OCI-LY1 (cell line): ENCODE measurements around the gene KDM2A.

Experiments used
- H2AFZ ChIP-seq: fragments of 200-600 bp; sonication (generic), shearing (Covaris generic); 2 replicates; pipeline ENCODE4 v1.6.0; 2014; ENCODE audit warnings: antibody characterized with exemption, mild to moderate bottlenecking, low read length
- H3F3A ChIP-seq: fragments of 200-600 bp; sonication (generic), shearing (Covaris generic); 2 replicates; pipeline ENCODE4 v1.6.0; 2014; ENCODE audit warnings: mild to moderate bottlenecking, antibody characterized with exemption, low read length, moderate library complexity; ENCODE audit not compliant: insufficient read depth
- H3K27ac ChIP-seq: fragments of 200-600 bp; sonication (generic); 2 replicates; pipeline ENCODE4 v1.5.1; 2014; ENCODE audit warnings: low read length, mixed run types, mild to moderate bottlenecking, low read depth; ENCODE audit not compliant: poor library complexity, severe bottlenecking
- H3K27me3 ChIP-seq: fragments of 200-600 bp; sonication (generic); 2 replicates; pipeline ENCODE4 v1.6.0; 2014; ENCODE audit warnings: antibody characterized with exemption, mild to moderate bottlenecking, low read length, moderate library complexity; ENCODE audit not compliant: insufficient read depth
- H3K36me3 ChIP-seq: fragments of 200-600 bp; sonication (generic); 2 replicates; pipeline ENCODE4 v1.6.1; 2014; ENCODE audit warnings: mild to moderate bottlenecking, antibody characterized with exemption, low read length, moderate library complexity, mixed read lengths; ENCODE audit not compliant: insufficient read depth
- H3K4me1 ChIP-seq: fragments of 200-600 bp; sonication (generic); 2 replicates; pipeline ENCODE4 v1.5.1; 2014; ENCODE audit warnings: mild to moderate bottlenecking, low read length, moderate library complexity; ENCODE audit not compliant: insufficient read depth, severe bottlenecking
- H3K4me2 ChIP-seq: fragments of 200-600 bp; sonication (generic), shearing (Covaris generic); 2 replicates; pipeline ENCODE4 v1.6.1; 2014; ENCODE audit warnings: low read length
- H3K4me3 ChIP-seq: fragments of 200-600 bp; sonication (generic); 2 replicates; pipeline ENCODE4 v1.5.1; 2014; ENCODE audit warnings: low read length, low read depth, mild to moderate bottlenecking, mixed read lengths; ENCODE audit not compliant: poor library complexity, severe bottlenecking
- H3K79me2 ChIP-seq: fragments of 200-600 bp; shearing (Covaris generic); 2 replicates; pipeline ENCODE4 v1.6.1; 2016; ENCODE audit warnings: mixed run types, low read length, mixed read lengths; ENCODE audit not compliant: insufficient read depth
- H3K9ac ChIP-seq: fragments of 200-600 bp; sonication (generic), shearing (Covaris generic); 2 replicates; pipeline ENCODE4 v1.6.1; 2014; ENCODE audit warnings: mild to moderate bottlenecking, low read length, mixed read lengths
- H3K9me2 ChIP-seq: fragments of 200-600 bp; sonication (generic), shearing (Covaris generic); 2 replicates; pipeline ENCODE4 v1.6.1; 2014; ENCODE audit warnings: low read depth, mild to moderate bottlenecking, low read length, mixed read lengths
- H3K9me3 ChIP-seq: fragments of 200-600 bp; shearing (Covaris generic); 2 replicates; pipeline ENCODE4 v1.6.1; 2014; ENCODE audit warnings: low read length, mixed read lengths
- H4K20me1 ChIP-seq: fragments of 200-600 bp; sonication (generic), shearing (Covaris generic); 2 replicates; pipeline ENCODE4 v1.6.0; 2016; ENCODE audit warnings: mild to moderate bottlenecking, low read length; ENCODE audit not compliant: insufficient read depth
- CTCF ChIP-seq: fragments of 200-600 bp; sonication (generic), shearing (Covaris generic); IDR thresholded peaks from 2 replicates; pipeline ENCODE4 v1.5.1; 2017; ENCODE audit warnings: mild to moderate bottlenecking, antibody characterized with exemption, low read length, moderate library complexity, mixed read lengths
- EZH2 ChIP-seq: fragments of 200-600 bp; sonication (generic), shearing (Covaris generic); IDR thresholded peaks from 2 replicates; pipeline ENCODE4 v1.8.0; 2017; ENCODE audit warnings: borderline replicate concordance, mixed run types, mild to moderate bottlenecking, antibody characterized with exemption, low read length, moderate library complexity, mixed read lengths

Gene KDM2A

GRCh38 chr11:67111261-67111660 is 7.8 kb upstream of the KDM2A start:
- H3K27me3 ChIP-seq, result no peaks in the 10 kb centered on the region; the same call in 1 of the 2 replicates
- no peak overlapping the region for H3K4me2 ChIP-seq
- peaks cover 8% of the 10 kb centered on the region for H3K4me1 ChIP-seq
- H3K79me2 ChIP-seq, result no peaks in the 10 kb centered on the region
- H2AFZ ChIP-seq, result no peak overlapping the region
- no peaks in the 10 kb centered on the region for H3K9me2 ChIP-seq
- H4K20me1 ChIP-seq, result no peaks in the 10 kb centered on the region; the same call in 1 of the 2 replicates
- no peak overlapping the region for H3K27ac ChIP-seq
- H3K9ac ChIP-seq, result no peak overlapping the region
- no peaks in the 10 kb centered on the region for H3F3A ChIP-seq
- no peaks in the 10 kb centered on the region for H3K36me3 ChIP-seq
- TF ChIP-seq EZH2 (no peak), CTCF (no peak)
- H3K9me3 ChIP-seq, result no peaks in the 10 kb centered on the region
- no peak overlapping the region for H3K4me3 ChIP-seq

GRCh38 chr11:67113231-67113721 is 5.8 kb upstream of the KDM2A start:
- H3K9ac ChIP-seq, result no peak overlapping the region
- H3K9me3 ChIP-seq, result no peaks in the 10 kb centered on the region
- TF ChIP-seq CTCF (no peak), EZH2 (no peak)
- no peaks in the 10 kb centered on the region for H3K36me3 ChIP-seq
- no peaks in the 10 kb centered on the region for H3K9me2 ChIP-seq
- peaks cover 14% of the 10 kb centered on the region for H3K4me1 ChIP-seq
- no peaks in the 10 kb centered on the region for H3F3A ChIP-seq
- H3K27me3 ChIP-seq, result no peaks in the 10 kb centered on the region; the same call in 1 of the 2 replicates
- no peaks in the 10 kb centered on the region for H3K79me2 ChIP-seq
- H3K4me3 ChIP-seq, result no peak overlapping the region
- peak overlapping the region; percentile 30; the same call in 1 of the 2 replicates for H3K4me2 ChIP-seq
- H3K27ac ChIP-seq, result no peak overlapping the region
- H4K20me1 ChIP-seq, result no peaks in the 10 kb centered on the region; the same call in 1 of the 2 replicates
- no peak overlapping the region for H2AFZ ChIP-seq

GRCh38 chr11:67114275-67114896 is 4.7 kb upstream of the KDM2A start:
- no peaks in the 10 kb centered on the region; the same call in 1 of the 2 replicates for H3K27me3 ChIP-seq
- no peaks in the 10 kb centered on the region for H3K79me2 ChIP-seq
- H3K4me1 ChIP-seq, result peaks cover 17% of the 10 kb centered on the region
- H3K9ac ChIP-seq, result no peak overlapping the region
- H3K9me2 ChIP-seq, result no peaks in the 10 kb centered on the region
- no peak overlapping the region for H3K4me2 ChIP-seq
- no peak overlapping the region for H3K4me3 ChIP-seq
- no peaks in the 10 kb centered on the region for H3K9me3 ChIP-seq
- H2AFZ ChIP-seq, result no peak overlapping the region
- no peaks in the 10 kb centered on the region; the same call in 1 of the 2 replicates for H4K20me1 ChIP-seq
- H3K27ac ChIP-seq, result no peak overlapping the region
- TF ChIP-seq EZH2, result no peak
- no peak for TF ChIP-seq CTCF
- H3K36me3 ChIP-seq, result no peaks in the 10 kb centered on the region
- no peaks in the 10 kb centered on the region for H3F3A ChIP-seq
